PC-3 (cell line): Measurements from ENCODE around the gene ZSCAN9. TPM values are rescaled to one million over a fixed set of nuclear protein-coding genes. Genes with fewer than 3 reads are reported as not detected.

Experiments
- ATAC-seq: fragments of 200-7000 bp; cut with Tn5 transposase; 2 replicates; pipeline ENCODE4 v1.9.1; 2020; ENCODE audit warnings: mild to moderate bottlenecking, moderate library complexity
- BruUV-seq: library from RNA; stranded (reverse); fragments of 400-500 nt; replicated peaks from 2 replicates; lab custom pipeline; 2021; lab: Mats Ljungman, UMichigan
- CTCF ChIA-PET: fragments of 300-600 bp; sonication (Branson Sonifier 250); formaldehyde crosslinking; loops from one replicate; lab custom pipeline; 2022; ENCODE audit warnings: antibody characterized with exemption; lab: Charles Lee
- POLR2A ChIA-PET: fragments of 300-600 bp; sonication (Branson Sonifier 250); formaldehyde crosslinking; loops from one replicate; lab custom pipeline; 2022; ENCODE audit warnings: antibody characterized with exemption; ENCODE audit not compliant: unreplicated experiment; lab: Charles Lee
- DNase-seq: peaks from one replicate; pipeline ENCODE4 v3.0.0-alpha.2; 2015
- H2AFZ ChIP-seq: fragments of 300-600 bp; sonication (generic); 2 replicates; pipeline ENCODE4 v1.6.0; 2016; ENCODE audit warnings: antibody characterized with exemption, low read length
- H3F3A ChIP-seq: fragments of 300-600 bp; sonication (generic); one replicate; pipeline ENCODE4 v1.6.0; 2017; ENCODE audit warnings: antibody characterized with exemption, low read length, control low read depth, mild to moderate bottlenecking; ENCODE audit not compliant: unreplicated experiment
- H3K27ac ChIP-seq: fragments of 300-600 bp; sonication (generic); 2 replicates; pipeline ENCODE4 v1.5.1; 2016; ENCODE audit warnings: mild to moderate bottlenecking, low read length
- H3K27me3 ChIP-seq: fragments of 300-600 bp; sonication (generic); 2 replicates; pipeline ENCODE4 v1.6.1; 2016; ENCODE audit warnings: low read length, mixed read lengths
- H3K36me3 ChIP-seq: fragments of 300-600 bp; sonication (generic); 2 replicates; pipeline ENCODE4 v1.6.1; 2016; ENCODE audit warnings: low read depth, mixed run types, low read length, mixed read lengths
- H3K4me1 ChIP-seq: fragments of 300-600 bp; sonication (generic); 2 replicates; pipeline ENCODE4 v1.5.1; 2016; ENCODE audit warnings: low read length; ENCODE audit not compliant: insufficient read depth
- H3K4me2 ChIP-seq: fragments of 300-600 bp; sonication (generic); 2 replicates; pipeline ENCODE4 v1.6.0; 2016; ENCODE audit warnings: low read length
- H3K4me3 ChIP-seq: fragments of 300-600 bp; sonication (generic); 2 replicates; pipeline ENCODE4 v1.5.1; 2016; ENCODE audit warnings: mild to moderate bottlenecking, low read length, mixed read lengths
- H3K79me2 ChIP-seq: fragments of 300-600 bp; sonication (generic); 2 replicates; pipeline ENCODE4 v1.6.1; 2017; ENCODE audit warnings: low read length, mixed read lengths
- H3K9ac ChIP-seq: fragments of 300-600 bp; sonication (generic); 2 replicates; pipeline ENCODE4 v1.6.0; 2016; ENCODE audit warnings: mild to moderate bottlenecking, low read length
- H3K9me2 ChIP-seq: fragments of 300-600 bp; sonication (generic); replicated peaks from 2 replicates; pipeline ENCODE4 v1.6.1; 2016; ENCODE audit warnings: mixed run types, low read length, mixed read lengths
- H3K9me3 ChIP-seq: fragments of 300-600 bp; sonication (generic); 2 replicates; pipeline ENCODE4 v1.6.1; 2016; ENCODE audit warnings: low read length, mixed read lengths
- H4K20me1 ChIP-seq: fragments of 300-600 bp; sonication (generic); 2 replicates; pipeline ENCODE4 v1.6.1; 2016; ENCODE audit warnings: low read length, mixed read lengths
- CTCF ChIP-seq: fragments of 300-600 bp; sonication (generic); conservative IDR thresholded peaks from 2 replicates; pipeline ENCODE4 v1.5.1; 2017; ENCODE audit warnings: antibody characterized with exemption, low read depth, mild to moderate bottlenecking, low read length
- EZH2 ChIP-seq: fragments of 300-600 bp; sonication (generic); IDR thresholded peaks from one replicate; pipeline ENCODE4 v1.6.1; 2017; ENCODE audit warnings: antibody characterized with exemption, mild to moderate bottlenecking, low read length; ENCODE audit not compliant: unreplicated experiment
- EZH2phosphoT487 ChIP-seq: fragments of 300-600 bp; sonication (generic); IDR thresholded peaks from 2 replicates; pipeline ENCODE4 v1.6.1; 2018; ENCODE audit warnings: mild to moderate bottlenecking, antibody characterized with exemption, low read length, borderline replicate concordance
- intact Hi-C: fragments of 100-400 bp; cut with micrococcal nuclease; formaldehyde crosslinking; loops from 2 replicates; pipeline ENCODE4 v1.9.0; 2023
- total RNA-seq: library from RNA; depleted of rRNA; stranded (reverse); fragments of >200 nt; gene quantifications from 2 replicates; pipeline ENCODE4 v1.2.3, GENCODE V29; 2014

The ZSCAN9 gene
- total RNA-seq, 1 experiment from 2014 or later, result 10.8 TPM

GRCh38 chr6:28245206-28245941 is 20.3 kb downstream of the ZSCAN9 start:
- POLR2A ChIA-PET, result no interaction called here

GRCh38 chr6:28248916-28249315 is 23.8 kb downstream of the ZSCAN9 start:
- CTCF ChIA-PET, result no interaction called here
- H3K4me3 ChIP-seq, result no peak overlapping the region
- ATAC-seq, result no peak
- no peak overlapping the region for H3K9ac ChIP-seq
- no peaks in the 10 kb centered on the region for H3K9me2 ChIP-seq
- 0 out of 2 replicates have a peak, but pooled peaks cover 12% of the 10 kb centered on the region for H3K36me3 ChIP-seq
- H3K79me2 ChIP-seq, result peaks cover 19% of the 10 kb centered on the region
- H3K4me2 ChIP-seq, result no peak overlapping the region
- intact Hi-C loops, result no loop called here
- no peak overlapping the region for H3K27ac ChIP-seq
- H3K4me1 ChIP-seq, result peaks cover 12% of the 10 kb centered on the region
- TF ChIP-seq CTCF (no peak), EZH2phosphoT487 (no peak), EZH2 (no peak)
- no peak for DNase-seq
- H4K20me1 ChIP-seq, result no peaks in the 10 kb centered on the region
- H3K9me3 ChIP-seq, result no peaks in the 10 kb centered on the region
- no TSS peak for BruUV-seq
- no peaks in the 10 kb centered on the region for H3F3A ChIP-seq
- no peak overlapping the region for H2AFZ ChIP-seq
- POLR2A ChIA-PET, result no interaction called here
- H3K27me3 ChIP-seq, result no peaks in the 10 kb centered on the region

More at GRCh38 chr6:28245206-28245941, 20.3 kb downstream of the ZSCAN9 start:
- Histone ChIP-seq H3K36me3 (0 out of 2 replicates have a peak, but pooled peaks cover 12% of the 10 kb centered on the region), H3K27me3 (no peaks in the 10 kb centered on the region), H3K4me2 (no peak overlapping the region), H3F3A (no peaks in the 10 kb centered on the region), H3K4me1 (no peaks in the 10 kb centered on the region), H3K27ac (no peak overlapping the region), H3K79me2 (peaks cover 2% of the 10 kb centered on the region; the same call in 1 of the 2 replicates), H2AFZ (no peak overlapping the region), H3K9ac (no peak overlapping the region), H4K20me1 (no peaks in the 10 kb centered on the region), H3K9me2 (no peaks in the 10 kb centered on the region), H3K4me3 (no peak overlapping the region), H3K9me3 (no peaks in the 10 kb centered on the region)
- intact Hi-C loops, result no loop called here
- TF ChIP-seq EZH2, result no peak
- no peak for TF ChIP-seq EZH2phosphoT487
- TF ChIP-seq CTCF, result no peak
- no peak for DNase-seq
- CTCF ChIA-PET, result no interaction called here
- TSS peak; percentile 2 for BruUV-seq
- no peak for ATAC-seq

- Histone ChIP-seq H3K9me3 (no peaks in the 10 kb centered on the region), H3K9me2 (no peaks in the 10 kb centered on the region), H3K79me2 (peaks cover 19% of the 10 kb centered on the region), H3K27ac (no peak overlapping the region), H3K9ac (peak overlapping the region; percentile 79; the same call in 1 of the 2 replicates), H2AFZ (0 out of 2 replicates have a peak overlapping the region, but pooled peaks have one; percentile 31), H3K4me3 (peak overlapping the region; percentile 93), H3K27me3 (no peaks in the 10 kb centered on the region), H3K4me1 (peaks cover 12% of the 10 kb centered on the region), H3K36me3 (0 out of 2 replicates have a peak, but pooled peaks cover 6% of the 10 kb centered on the region), H3K4me2 (peak overlapping the region; percentile 87), H3F3A (no peaks in the 10 kb centered on the region), H4K20me1 (no peaks in the 10 kb centered on the region)
- DNase-seq (no peak), ATAC-seq (no peak)
- POLR2A ChIA-PET, result no interaction called here
- CTCF ChIA-PET, result no interaction called here
- intact Hi-C loops, result no loop called here
- no TSS peak for BruUV-seq
- TF ChIP-seq EZH2phosphoT487 (no peak), CTCF (no peak), EZH2 (no peak)
Observed at GRCh38 chr6:28250747-28251146, 25.7 kb downstream of the ZSCAN9 start.
